Small intestine (tissue), 7 donors: ENCODE results near the gene CTNND2. TPM values are rescaled to one million over a fixed set of nuclear protein-coding genes. Genes with fewer than 3 reads are reported as not detected.

Experiments
- DNase-seq, 2 donors: peaks; one replicate each; pipeline versions ENCODE4 v3.0.0 to v3.0.0-alpha.2; 2013
- FAIRE-seq: peaks from 2 replicates; lab custom pipeline; 2012; peaks lifted over from hg19 to GRCh38; lab: Jason Lieb, UNC
- H3K27ac ChIP-seq, 3 donors: one replicate each; pipeline ENCODE4 v1.5.1; 2013; ENCODE audit warnings: low read length in 2 of 3, mild to moderate bottlenecking in 2 of 3, control low read depth in 1 of 3, inconsistent platforms in 1 of 3, low read depth in 1 of 3, moderate library complexity in 1 of 3
- H3K27me3 ChIP-seq, 3 donors: one replicate each; pipeline ENCODE4 v1.6.1; 2013; ENCODE audit warnings: low read length in 3 of 3, inconsistent platforms in 1 of 3; ENCODE audit not compliant: control insufficient read depth in 3 of 3, insufficient read depth in 3 of 3
- H3K36me3 ChIP-seq, 3 donors: one replicate each; pipeline ENCODE4 v1.6.1; 2013; ENCODE audit warnings: low read length in 3 of 3, inconsistent platforms in 1 of 3, low read depth in 1 of 3, mild to moderate bottlenecking in 1 of 3, moderate library complexity in 1 of 3; ENCODE audit not compliant: control insufficient read depth in 3 of 3, insufficient read depth in 2 of 3
- H3K4me1 ChIP-seq, 3 donors: one replicate each; pipeline ENCODE4 v1.6.1; 2013; ENCODE audit warnings: low read length in 2 of 3, inconsistent platforms in 1 of 3, low read depth in 1 of 3, mild to moderate bottlenecking in 1 of 3, moderate library complexity in 1 of 3; ENCODE audit not compliant: control insufficient read depth in 3 of 3, insufficient read depth in 2 of 3
- H3K4me3 ChIP-seq, 3 donors: one replicate each; pipeline ENCODE4 v1.5.1; 2013; ENCODE audit warnings: low read length in 3 of 3, control low read depth in 1 of 3, inconsistent platforms in 1 of 3, low read depth in 1 of 3, mild to moderate bottlenecking in 1 of 3, moderate library complexity in 1 of 3
- H3K9me3 ChIP-seq, 2 donors: one replicate each; pipeline ENCODE4 v1.6.1; 2013; ENCODE audit warnings: low read depth in 1 of 2, low read length in 1 of 2; ENCODE audit not compliant: control insufficient read depth in 2 of 2, insufficient read depth in 1 of 2
- WGBS, 3 donors: extraction: QIAGEN DNeasy Blood & Tissue Kit; methylation state at CpG; one replicate each; pipeline ENCODE4 v1.1.7; 2013; 5-methylcytosine and 5-hydroxymethylcytosine counted together
- polyA plus RNA-seq, 4 donors: library from polyadenylated mRNA; stranded (reverse) in 3 of 4; unstranded in 1 of 4; fragments of 200-250 nt in 3 of 4; fragments of 120-200 nt in 1 of 4; gene quantifications; one replicate each; pipeline versions ENCODE4 v1.2.1 to v1.2.3, GENCODE V29; 2013
- donor health status: healthy with polysubstance abuse.
- donor health status: control.
- donor health status: control.
- donor health status: Bipolar disorder and iron deficiency.
- donor health status: healthy.

CTNND2 gene
- polyA plus RNA-seq, 4 donors: 1.1 to 3.0 TPM; not detected in 2

- 55 to 83% (median 59%) methylated on average over 3 of the region's 3 CpGs for WGBS, 3 donors
- DNase-seq (no peak), FAIRE-seq (no peak)
- H3K4me1 ChIP-seq: no peaks in the 10 kb centered on the region
- H3K9me3 ChIP-seq: no peaks in the 10 kb centered on the region
- no peak overlapping the region for H3K27ac ChIP-seq
- H3K27me3 ChIP-seq: no peaks in the 10 kb centered on the region
- no peak overlapping the region for H3K4me3 ChIP-seq
- H3K36me3 ChIP-seq: no peaks in the 10 kb centered on the region
These were observed 347.2 kb downstream of the CTNND2 start for GRCh38 chr5:11557063-11557462.

- H3K27me3 ChIP-seq: no peaks in the 10 kb centered on the region
- DNase-seq (no peak), FAIRE-seq (no peak)
- no peaks in the 10 kb centered on the region for H3K9me3 ChIP-seq
- 80 to 86% (median 84%) methylated on average over 4 of the region's 4 CpGs for WGBS, 3 donors
- H3K36me3 ChIP-seq: no peaks in the 10 kb centered on the region
- no peak overlapping the region for H3K4me3 ChIP-seq
- no peaks in the 10 kb centered on the region for H3K4me1 ChIP-seq
- H3K27ac ChIP-seq: no peak overlapping the region
These were observed 349.1 kb downstream of the CTNND2 start for GRCh38 chr5:11555171-11555570.

GRCh38 chr5:11547730-11548129 is 356.5 kb downstream of the CTNND2 start:
- no peak for FAIRE-seq
- DNase-seq: no peak
- Histone ChIP-seq H3K27ac (no peak overlapping the region), H3K4me1 (no peaks in the 10 kb centered on the region), H3K27me3 (no peaks in the 10 kb centered on the region), H3K9me3 (no peaks in the 10 kb centered on the region), H3K36me3 (no peaks in the 10 kb centered on the region), H3K4me3 (no peak overlapping the region)
- WGBS, 3 donors: 70 to 77% (median 75%) methylated on average over 5 of the region's 5 CpGs

GRCh38 chr5:11547140-11547539 is 357.1 kb downstream of the CTNND2 start:
- no peaks in the 10 kb centered on the region for H3K9me3 ChIP-seq
- no peaks in the 10 kb centered on the region for H3K4me1 ChIP-seq
- no peak overlapping the region for H3K4me3 ChIP-seq
- H3K36me3 ChIP-seq: no peaks in the 10 kb centered on the region
- 94 to 97% (median 94%) methylated on average over 5 of the region's 5 CpGs for WGBS, 3 donors
- no peak for FAIRE-seq
- DNase-seq: no peak
- H3K27me3 ChIP-seq: no peaks in the 10 kb centered on the region
- H3K27ac ChIP-seq: no peak overlapping the region

GRCh38 chr5:11540112-11540511 is 364.1 kb downstream of the CTNND2 start:
- Histone ChIP-seq H3K27me3 (no peaks in the 10 kb centered on the region), H3K9me3 (no peaks in the 10 kb centered on the region), H3K27ac (no peak overlapping the region), H3K36me3 (no peaks in the 10 kb centered on the region), H3K4me1 (no peaks in the 10 kb centered on the region), H3K4me3 (no peak overlapping the region)
- DNase-seq: no peak
- WGBS, 3 donors: 91 to 94% (median 92%) methylated on average over 5 of the region's 5 CpGs
- FAIRE-seq: no peak

- Histone ChIP-seq H3K4me3 (no peak overlapping the region), H3K4me1 (no peaks in the 10 kb centered on the region), H3K9me3 (no peaks in the 10 kb centered on the region), H3K36me3 (no peaks in the 10 kb centered on the region), H3K27me3 (no peaks in the 10 kb centered on the region), H3K27ac (no peak overlapping the region)
- FAIRE-seq (no peak), DNase-seq (no peak)
- WGBS, 3 donors: 63 to 86% (median 76%) methylated on average over 4 of the region's 4 CpGs
These were observed 372.3 kb downstream of the CTNND2 start for GRCh38 chr5:11531811-11532555.

- FAIRE-seq (no peak), DNase-seq (no peak)
- 86 to 88% (median 88%) methylated on average over 7 of the region's 7 CpGs for WGBS, 3 donors
- Histone ChIP-seq H3K9me3 (no peaks in the 10 kb centered on the region), H3K36me3 (no peaks in the 10 kb centered on the region), H3K4me3 (no peak overlapping the region), H3K27me3 (no peaks in the 10 kb centered on the region), H3K4me1 (no peaks in the 10 kb centered on the region), H3K27ac (no peak overlapping the region)
These were observed 375.5 kb downstream of the CTNND2 start for GRCh38 chr5:11528720-11529119.

GRCh38 chr5:11527652-11528349 is 376.4 kb downstream of the CTNND2 start:
- 86 to 90% (median 90%) methylated on average over 7 of the region's 7 CpGs for WGBS, 3 donors
- Histone ChIP-seq H3K27me3 (no peaks in the 10 kb centered on the region), H3K4me3 (no peak overlapping the region), H3K4me1 (no peaks in the 10 kb centered on the region), H3K27ac (no peak overlapping the region), H3K36me3 (no peaks in the 10 kb centered on the region), H3K9me3 (no peaks in the 10 kb centered on the region)
- FAIRE-seq (no peak), DNase-seq (no peak)
